T-helper 2 cell treated with Interferon-gamma antibody and Interleukin-4, amounts not matched to agents 5 μg/mL and 100 μg/mL, for 36 hours (primary cell): ENCODE results near the gene TAF4.
"Not testable (repeated sequence)": the region's sequence is repeated elsewhere in the genome, so short reads cannot be mapped to it uniquely, and the experiment has no call there.

Source experiments
- DNase-seq: peaks from one replicate; pipeline ENCODE4 v3.0.0; 2021; ENCODE audit warnings: low spot score
- H3K27ac Mint-ChIP-seq: one replicate; pipeline ENCODE4 v1.8.0; 2021; ENCODE audit warnings: mild to moderate bottlenecking, mixed read lengths
- H3K27me3 Mint-ChIP-seq: one replicate; pipeline ENCODE4 v1.8.0; 2021; ENCODE audit warnings: low read depth, mixed read lengths
- H3K36me3 Mint-ChIP-seq: one replicate; pipeline ENCODE4 v1.8.0; 2021; ENCODE audit warnings: low read depth, mixed read lengths
- H3K4me1 Mint-ChIP-seq: one replicate; pipeline ENCODE4 v1.8.0; 2021; ENCODE audit warnings: low read depth, mixed read lengths
- H3K4me3 Mint-ChIP-seq: one replicate; pipeline ENCODE4 v1.8.0; 2022; ENCODE audit warnings: mild to moderate bottlenecking, moderate library complexity, mixed read lengths
- H3K9me3 Mint-ChIP-seq: one replicate; pipeline ENCODE4 v1.8.0; 2021; ENCODE audit warnings: mixed read lengths

The TAF4 gene

DNA sequence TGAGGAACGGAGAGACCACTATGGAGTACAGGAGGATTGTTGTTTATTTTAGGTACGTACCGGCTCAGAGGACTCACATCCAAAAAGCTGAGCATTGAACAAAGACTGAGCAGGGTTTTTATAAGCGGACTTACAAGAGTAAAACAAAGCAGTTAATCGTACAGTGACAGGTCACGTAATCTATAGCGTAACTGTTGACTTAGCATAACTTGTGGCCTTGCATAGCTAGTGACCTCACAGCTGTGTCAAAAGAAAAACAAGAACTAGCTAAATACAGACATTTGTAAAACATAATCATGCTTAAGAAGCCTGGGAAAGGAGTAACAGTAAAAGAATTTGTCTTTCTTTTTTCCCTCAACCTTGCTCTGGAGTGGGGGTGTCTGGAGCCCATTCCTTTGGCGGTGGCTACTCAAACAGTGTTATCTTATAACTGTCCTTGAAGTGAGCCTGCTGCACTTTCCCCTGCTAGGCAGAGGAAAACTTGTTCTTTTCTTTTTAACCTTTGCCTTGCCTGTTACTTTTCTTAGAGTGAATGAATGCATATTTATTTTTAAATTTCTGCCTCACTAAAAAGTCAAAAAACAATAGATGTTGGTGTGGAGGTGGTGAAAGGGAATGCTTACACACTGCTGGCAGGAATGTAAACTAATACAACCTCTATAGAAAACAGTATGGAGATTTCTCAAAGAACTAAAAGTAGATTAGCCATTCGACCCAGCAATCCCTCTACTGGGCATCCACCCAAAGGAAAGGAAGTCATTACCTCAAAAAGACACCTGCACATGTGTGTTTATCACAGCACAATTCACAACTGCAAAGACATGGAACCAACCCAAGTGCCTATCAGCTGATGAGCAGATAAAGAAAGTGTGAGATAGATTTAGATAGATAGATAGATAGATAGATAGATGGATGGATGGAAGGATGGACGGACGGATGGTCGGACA lies 109.0 kb downstream of the TAF4 start:
- H3K9me3 Mint-ChIP-seq, result no peaks in the 10 kb centered on the region
- peaks cover 2% of the 10 kb centered on the region for H3K27me3 Mint-ChIP-seq
- H3K4me1 Mint-ChIP-seq, result no peaks in the 10 kb centered on the region
- DNase-seq, result no peak
- no peak overlapping the region for H3K27ac Mint-ChIP-seq
- no peaks in the 10 kb centered on the region for H3K36me3 Mint-ChIP-seq
- H3K4me3 Mint-ChIP-seq, result no peak overlapping the region

DNA sequence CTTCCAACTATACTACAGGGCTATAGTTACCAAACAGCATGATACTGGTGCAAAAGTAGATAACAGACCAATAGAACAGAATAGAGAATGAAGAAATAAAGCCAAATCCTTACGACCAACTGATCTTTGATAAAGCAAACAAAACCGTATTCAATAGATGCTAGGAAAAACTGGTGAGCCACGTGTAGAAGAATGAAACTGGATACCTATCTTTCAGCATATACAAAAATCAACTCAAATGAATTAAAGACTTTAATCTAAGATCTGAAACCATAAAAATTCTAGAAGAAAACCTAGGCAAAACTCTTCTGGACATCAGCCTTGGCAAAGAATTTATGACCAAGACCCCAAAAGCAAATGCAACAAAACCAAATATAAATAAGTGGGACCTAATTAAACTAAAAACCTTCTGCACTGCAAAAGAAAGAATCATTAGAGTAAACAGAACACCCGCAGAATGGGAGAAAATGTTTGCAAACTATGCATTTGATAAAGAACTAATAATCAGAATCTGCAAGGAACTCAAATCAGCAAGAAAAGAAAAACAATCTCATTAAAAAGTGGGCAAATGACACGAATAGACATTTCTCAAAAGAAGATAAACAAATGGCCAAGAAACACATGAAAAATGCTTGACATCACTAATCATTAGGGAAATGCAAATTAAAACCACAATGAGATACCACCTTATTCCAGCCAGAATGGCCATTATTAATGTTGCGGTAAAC lies 109.8 kb downstream of the TAF4 start:
- Mint-ChIP-seq H3K27ac (no peak overlapping the region), H3K27me3 (peaks cover 2% of the 10 kb centered on the region), H3K36me3 (no peaks in the 10 kb centered on the region), H3K4me3 (no peak overlapping the region), H3K4me1 (no peaks in the 10 kb centered on the region), H3K9me3 (no peaks in the 10 kb centered on the region)
- no peak for DNase-seq

DNA sequence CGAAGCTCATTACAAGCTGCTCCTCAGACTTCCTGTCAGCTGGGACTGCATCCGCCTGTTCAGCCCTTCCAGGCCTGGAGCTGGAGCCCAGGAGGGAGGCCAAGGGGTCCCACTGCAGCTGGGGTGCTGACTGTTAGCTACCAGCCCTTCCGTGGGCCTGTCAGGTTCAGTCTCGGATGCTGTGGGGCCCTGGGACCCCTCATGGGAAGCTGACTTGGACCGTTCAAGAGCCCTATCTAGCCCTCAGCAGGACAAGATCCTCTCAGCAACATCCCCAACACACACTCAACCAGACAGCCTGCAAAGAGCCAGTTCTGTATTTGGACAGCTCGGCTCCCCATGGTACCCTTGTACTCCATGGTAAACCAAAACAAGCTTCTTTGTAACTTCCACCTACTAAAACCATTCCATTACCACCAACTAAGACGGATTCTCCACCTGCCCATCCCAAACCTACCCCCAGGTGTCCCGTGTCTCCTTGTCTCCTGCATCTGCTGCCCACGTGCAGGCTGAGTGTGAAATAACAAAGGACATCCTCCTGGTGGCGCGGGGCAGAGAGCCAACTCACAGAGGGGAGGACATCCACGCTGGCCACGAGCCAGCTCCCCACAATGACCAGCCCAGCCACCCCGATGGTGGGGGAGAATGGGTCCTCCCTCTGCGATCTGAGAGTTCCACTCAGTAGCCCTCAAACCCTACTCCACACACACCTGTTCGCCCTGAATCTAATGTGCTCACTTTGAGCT lies 111.2 kb downstream of the TAF4 start:
- no peak for DNase-seq
- H3K27ac Mint-ChIP-seq, result no peak overlapping the region

DNA sequence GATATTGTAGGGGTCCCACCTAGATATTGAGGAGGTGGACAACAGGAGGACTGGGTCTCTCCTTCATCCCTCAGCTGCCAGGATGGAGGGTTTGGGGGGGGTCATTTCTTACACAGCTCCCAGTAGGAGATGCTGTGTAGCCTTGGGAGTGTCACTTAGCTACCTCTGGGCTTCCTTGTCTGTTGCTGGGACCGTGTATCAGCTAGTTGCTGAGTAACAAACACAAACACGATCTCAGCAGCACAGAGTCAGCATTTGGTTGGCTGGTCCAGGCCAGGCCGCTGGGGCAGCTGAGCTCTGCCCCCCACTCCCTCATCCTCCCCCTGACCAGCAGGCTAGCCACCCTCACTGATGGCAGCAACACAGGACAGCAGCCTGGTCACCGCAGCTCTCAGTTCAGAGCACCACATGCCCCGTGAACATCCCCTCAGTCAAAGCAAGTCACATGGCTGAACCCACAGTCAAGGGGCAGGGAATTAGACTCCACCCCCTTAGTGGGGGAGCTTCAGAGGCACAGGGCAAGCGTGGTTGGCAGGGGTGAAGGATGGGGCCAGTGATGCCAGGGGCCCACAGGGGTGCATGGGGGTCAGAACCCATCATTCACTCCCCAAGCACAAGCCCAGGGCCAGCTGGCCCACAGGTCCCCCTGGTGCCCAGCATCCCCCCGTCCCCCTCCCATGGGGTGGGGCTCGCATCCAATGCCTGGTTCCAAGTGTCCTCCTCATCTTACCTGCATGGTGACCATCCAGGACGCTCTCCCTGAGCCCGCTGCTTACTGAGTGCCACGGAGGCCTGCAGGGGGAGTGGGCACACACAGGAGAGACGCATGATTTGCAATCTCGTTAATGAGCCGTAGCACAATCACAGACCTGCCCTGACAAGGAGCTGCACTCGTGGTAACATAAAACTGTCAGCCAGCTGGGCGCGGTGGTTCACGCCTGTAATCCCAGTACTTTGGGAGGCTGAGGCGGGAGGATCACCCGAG lies 112.4 kb downstream of the TAF4 start:
- Mint-ChIP-seq H3K9me3 (no peaks in the 10 kb centered on the region), H3K4me1 (no peaks in the 10 kb centered on the region), H3K27me3 (peaks cover 2% of the 10 kb centered on the region), H3K36me3 (no peaks in the 10 kb centered on the region), H3K4me3 (no peak overlapping the region), H3K27ac (no peak overlapping the region)
- DNase-seq, result no peak

More for the DNA sequence above, 111.2 kb downstream of the TAF4 start:
- H3K36me3 Mint-ChIP-seq, result no peaks in the 10 kb centered on the region
- H3K4me3 Mint-ChIP-seq, result no peak overlapping the region
- no peaks in the 10 kb centered on the region for H3K9me3 Mint-ChIP-seq
- no peaks in the 10 kb centered on the region for H3K4me1 Mint-ChIP-seq
- peaks cover 2% of the 10 kb centered on the region for H3K27me3 Mint-ChIP-seq

DNA sequence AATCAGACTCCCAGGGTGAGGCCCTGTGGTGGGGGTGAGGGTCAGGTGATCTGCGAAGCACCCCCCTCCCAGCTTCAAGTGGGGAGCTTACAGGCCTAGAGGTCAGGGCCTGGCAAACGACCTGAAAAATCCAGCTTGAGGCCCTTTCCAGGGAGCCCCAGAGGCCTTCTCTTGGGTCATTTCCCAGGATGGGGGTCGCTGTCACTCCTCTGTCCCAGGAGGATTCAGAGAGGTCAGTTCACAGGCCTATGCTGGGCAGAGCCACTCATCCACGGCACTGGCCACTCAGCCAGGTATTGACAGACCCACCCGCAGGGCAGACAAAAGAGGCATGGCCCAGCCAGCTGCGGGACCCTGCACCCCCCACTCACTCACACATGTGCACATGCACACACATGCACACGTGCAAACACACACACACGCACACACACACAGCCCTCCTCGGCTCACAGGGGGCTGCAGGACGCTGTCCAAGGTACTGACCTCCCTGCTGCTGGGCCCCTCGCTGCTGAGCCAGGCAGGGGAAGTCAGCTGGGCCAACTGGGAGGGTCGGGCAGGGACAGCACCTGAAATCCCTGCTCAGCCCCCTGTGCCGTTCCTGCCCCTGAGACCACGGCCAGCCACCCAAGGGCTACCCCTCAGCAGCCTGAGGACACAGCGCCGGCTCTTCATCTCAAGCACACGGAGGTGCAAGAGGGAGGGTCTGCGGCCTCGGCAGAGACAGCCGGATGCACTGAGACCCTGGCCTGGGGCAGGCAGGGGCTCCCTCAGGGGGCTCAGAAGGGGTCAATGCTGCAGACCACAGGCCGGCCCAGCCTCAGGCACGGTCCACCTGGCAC lies 113.8 kb downstream of the TAF4 start:
- Mint-ChIP-seq H3K4me3 (no peak overlapping the region), H3K27ac (no peak overlapping the region), H3K27me3 (peaks cover 2% of the 10 kb centered on the region), H3K9me3 (no peaks in the 10 kb centered on the region), H3K36me3 (no peaks in the 10 kb centered on the region), H3K4me1 (no peaks in the 10 kb centered on the region)
- DNase-seq, result no peak

DNA sequence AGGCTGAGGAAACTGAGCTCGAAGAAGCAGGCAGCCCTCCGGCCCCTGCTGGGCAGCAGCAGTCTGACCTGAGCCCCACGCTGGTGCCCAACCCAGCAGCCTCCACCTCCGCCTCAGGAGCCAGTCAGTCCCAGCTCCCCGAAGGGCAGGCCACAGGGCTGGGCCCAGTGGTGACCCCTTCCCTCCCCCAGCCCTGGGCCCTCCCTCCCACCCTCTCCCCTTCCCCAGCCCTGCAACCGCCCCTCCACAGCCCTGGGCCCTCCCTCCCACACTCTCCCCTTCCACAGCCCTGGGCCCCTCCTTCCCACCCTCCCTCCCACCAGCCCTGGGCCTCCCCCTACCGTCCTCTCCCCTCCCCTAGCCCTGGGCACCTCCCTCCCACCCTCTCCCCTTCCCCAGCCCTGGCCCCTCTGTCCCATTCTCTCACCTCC lies 115.0 kb downstream of the TAF4 start:
- Mint-ChIP-seq H3K4me3 (no peak overlapping the region), H3K9me3 (no peaks in the 10 kb centered on the region), H3K4me1 (no peaks in the 10 kb centered on the region), H3K27ac (no peak overlapping the region), H3K36me3 (no peaks in the 10 kb centered on the region), H3K27me3 (peaks cover 2% of the 10 kb centered on the region)
- no peak for DNase-seq

DNA sequence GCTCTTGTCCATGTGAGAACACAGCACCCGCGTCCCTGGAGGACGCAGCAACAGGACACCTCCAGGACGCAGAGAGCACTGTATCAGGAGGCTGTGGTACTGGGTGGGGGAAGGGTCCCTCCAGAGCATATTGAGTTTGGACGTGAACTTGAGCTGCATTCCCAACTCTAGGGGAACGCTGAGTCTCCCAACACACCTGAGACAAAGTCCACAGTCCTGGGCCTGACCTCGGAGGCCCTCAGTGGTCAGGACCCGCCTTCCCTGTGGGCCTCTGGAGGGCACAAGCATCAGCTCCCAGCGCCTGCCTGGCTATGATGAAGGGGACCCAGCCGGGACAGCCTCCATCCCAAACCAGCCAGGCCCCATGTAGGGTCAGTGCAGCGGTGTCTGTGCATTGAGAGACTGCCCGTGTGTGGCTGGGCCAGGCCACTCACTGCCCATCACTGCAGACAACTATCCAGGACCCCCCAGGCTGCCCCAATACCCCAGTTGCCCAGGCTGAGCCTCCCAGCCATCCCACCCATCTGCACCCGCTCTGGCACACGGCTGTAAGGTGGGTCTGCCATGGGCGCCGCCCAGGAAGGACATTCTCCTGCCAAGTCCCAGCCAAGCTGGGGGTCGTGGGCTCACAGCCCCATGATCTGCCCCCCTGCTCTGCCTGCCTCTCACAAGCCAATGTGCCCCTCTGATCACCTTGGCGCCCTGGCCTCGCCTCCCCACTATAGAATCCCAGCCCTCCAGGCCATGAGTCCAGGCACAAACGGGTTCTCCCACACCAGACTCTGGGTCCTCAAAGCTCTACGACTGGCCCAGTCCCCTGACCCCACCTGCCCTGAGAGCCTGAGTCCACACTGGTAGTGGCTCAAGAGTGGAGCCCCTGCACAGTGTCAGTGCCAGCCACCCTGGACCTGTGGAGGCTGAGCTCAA lies 115.7 kb downstream of the TAF4 start:
- no peak for DNase-seq
- Mint-ChIP-seq H3K4me1 (no peaks in the 10 kb centered on the region), H3K27ac (no peak overlapping the region), H3K27me3 (no peaks in the 10 kb centered on the region), H3K9me3 (no peaks in the 10 kb centered on the region), H3K4me3 (no peak overlapping the region), H3K36me3 (no peaks in the 10 kb centered on the region)

DNA sequence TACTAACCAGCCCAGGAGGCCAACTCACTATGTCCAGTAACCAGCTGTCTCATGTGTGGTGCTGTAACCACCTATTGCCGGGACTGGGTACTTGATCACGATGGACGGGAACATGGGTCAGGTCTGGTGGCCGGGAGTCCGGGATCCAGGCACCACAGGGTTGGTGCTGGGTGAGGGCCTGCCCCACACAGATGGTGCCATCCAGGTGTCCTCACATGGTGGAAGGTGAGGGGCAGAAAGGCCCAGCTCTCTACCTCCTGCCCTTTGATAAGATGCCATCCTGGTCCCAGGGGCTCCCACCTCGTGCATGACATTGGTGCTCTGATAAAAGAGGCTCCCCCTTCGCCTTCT lies 116.3 kb downstream of the TAF4 start:
- H3K4me3 Mint-ChIP-seq, result no peak overlapping the region
- no peak for DNase-seq
- H3K36me3 Mint-ChIP-seq, result no peaks in the 10 kb centered on the region
- no peaks in the 10 kb centered on the region for H3K9me3 Mint-ChIP-seq
- no peak overlapping the region for H3K27ac Mint-ChIP-seq
- H3K4me1 Mint-ChIP-seq, result no peaks in the 10 kb centered on the region
- no peaks in the 10 kb centered on the region for H3K27me3 Mint-ChIP-seq

DNA sequence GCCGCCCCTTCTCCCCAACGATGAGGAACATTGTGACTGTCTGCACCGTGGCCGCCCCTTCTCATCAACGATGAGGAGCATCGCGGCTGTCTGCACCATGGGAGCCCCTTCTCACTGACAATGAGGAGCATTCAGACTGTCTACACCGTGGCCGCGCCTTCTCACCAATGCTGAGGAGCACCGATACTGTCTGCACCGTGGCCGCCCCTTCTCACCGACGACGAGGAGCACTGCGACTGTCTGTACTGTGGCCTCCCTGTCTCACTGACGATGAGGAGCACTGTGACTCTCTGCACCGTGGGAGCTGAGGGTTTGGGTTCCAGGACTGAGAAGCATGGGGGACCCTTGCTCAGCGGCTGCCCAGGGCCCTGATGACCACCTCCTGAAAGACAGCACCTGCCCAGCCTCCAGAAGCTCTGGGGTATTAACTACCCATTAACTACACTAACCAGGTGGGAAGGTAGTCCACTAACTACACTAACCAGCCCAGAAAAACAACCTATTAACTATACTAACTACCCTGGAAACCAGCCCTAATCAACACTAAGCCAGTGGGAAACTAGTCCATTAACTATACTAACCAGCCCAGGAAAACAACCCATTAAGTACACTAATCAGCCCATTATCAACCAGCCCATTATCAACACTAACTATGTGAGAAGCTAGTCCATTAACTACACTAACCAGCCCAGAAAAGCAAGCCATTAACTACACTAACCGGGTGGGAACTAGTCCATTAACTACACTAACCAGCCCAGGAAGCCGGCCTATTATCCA lies 116.9 kb downstream of the TAF4 start:
- H3K27ac Mint-ChIP-seq, result no peak overlapping the region
- no peaks in the 10 kb centered on the region for H3K27me3 Mint-ChIP-seq
- no peaks in the 10 kb centered on the region for H3K36me3 Mint-ChIP-seq
- H3K9me3 Mint-ChIP-seq, result no peaks in the 10 kb centered on the region
- DNase-seq, result no peak
- no peaks in the 10 kb centered on the region for H3K4me1 Mint-ChIP-seq
- H3K4me3 Mint-ChIP-seq, result no peak overlapping the region

DNA sequence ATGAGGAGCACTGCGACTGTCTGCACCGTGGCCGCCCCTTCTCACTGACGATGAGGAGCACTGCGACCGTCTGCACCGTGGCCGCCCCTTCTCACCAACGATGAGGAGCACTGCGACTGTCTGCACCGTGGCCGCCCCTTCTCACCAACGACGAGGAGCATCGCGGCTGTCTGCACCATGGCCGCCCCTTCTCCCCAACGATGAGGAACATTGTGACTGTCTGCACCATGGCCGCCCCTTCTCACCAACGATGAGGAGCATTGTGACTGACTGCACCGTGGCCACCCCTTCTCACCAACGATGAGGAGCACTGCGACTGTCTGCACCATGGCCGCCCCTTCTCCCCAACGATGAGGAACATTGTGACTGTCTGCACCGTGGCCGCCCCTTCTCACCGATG lies 117.6 kb downstream of the TAF4 start:
- not testable (repeated sequence) for H3K27me3 Mint-ChIP-seq, H3K9me3 Mint-ChIP-seq, H3K4me1 Mint-ChIP-seq, H3K27ac Mint-ChIP-seq, H3K4me3 Mint-ChIP-seq, H3K36me3 Mint-ChIP-seq, DNase-seq

DNA sequence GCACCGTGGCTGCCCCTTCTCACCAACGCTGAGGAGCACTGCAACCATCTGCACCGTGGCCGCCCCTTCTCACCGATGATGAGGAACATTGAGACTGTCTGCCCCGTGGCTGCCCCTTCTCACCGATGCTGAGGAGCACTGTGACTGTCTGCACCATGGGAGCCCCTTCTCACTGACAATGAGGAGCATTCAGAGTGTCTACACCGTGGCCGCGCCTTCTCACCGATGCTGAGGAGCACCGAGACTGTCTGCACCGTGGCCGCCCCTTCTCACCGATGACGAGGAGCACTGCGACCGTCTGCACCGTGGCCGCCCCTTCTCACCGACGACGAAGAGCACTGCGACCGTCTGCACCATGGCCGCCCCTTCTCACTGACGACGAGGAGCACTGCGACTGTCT lies 120.2 kb downstream of the TAF4 start:
- not testable (repeated sequence) for H3K36me3 Mint-ChIP-seq, H3K4me3 Mint-ChIP-seq, H3K27me3 Mint-ChIP-seq, DNase-seq, H3K27ac Mint-ChIP-seq, H3K4me1 Mint-ChIP-seq, H3K9me3 Mint-ChIP-seq
